ENCODE results near the gene ALDH18A1.
"Not testable (repeated sequence)": the region's sequence is repeated elsewhere in the genome, so short reads cannot be mapped to it uniquely, and the experiment has no call there.

The ALDH18A1 gene
- 38.1 to 75.3 reads per million in 2 donors for total RNA-seq

DNA sequence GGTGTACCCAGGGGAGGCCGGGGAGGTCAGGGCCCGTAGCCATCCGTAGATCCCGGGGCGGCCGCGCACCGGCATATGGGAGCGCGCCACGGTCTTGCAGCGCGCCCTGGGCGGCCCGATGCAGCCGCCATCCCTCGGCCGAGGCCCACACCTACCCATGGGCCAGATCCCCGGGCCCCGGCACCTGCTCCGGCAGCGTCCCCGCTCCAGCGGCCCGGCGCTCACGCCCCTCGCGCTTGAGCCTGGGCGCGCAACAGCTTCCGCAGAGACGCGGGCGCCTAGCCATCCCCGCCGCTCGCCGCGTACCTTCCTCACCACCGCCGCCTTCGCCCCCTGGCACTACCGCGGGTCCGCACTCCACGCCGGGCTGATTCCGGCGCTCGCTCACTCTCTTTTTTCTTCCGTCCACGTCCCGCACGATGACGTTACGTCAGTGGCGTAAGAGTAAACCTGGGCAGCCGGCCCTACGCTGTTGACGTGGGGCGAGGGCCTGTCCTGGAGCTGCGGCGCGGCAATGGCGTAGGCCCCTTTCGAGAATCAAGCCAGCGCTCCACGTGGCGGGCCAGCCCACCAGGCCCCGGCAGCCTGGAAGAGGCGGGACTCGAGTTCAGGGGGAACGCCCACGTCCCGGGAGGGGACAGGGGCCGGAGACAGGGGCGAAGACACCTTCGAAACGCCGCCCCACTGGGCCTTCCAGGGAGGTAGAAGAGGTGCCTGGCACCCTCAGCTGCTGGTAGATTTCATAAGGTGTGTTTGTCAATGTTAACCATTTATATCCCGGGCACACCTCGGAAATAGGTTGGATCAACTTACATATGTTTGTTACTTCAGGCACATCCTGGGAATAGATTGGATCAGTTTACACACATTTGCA is at the start of gene ALDH18A1:
Gene ALDH18A1, minus strand, starts transcription at position 421 of the 874 bp plus-strand sequence. CDS start 3,334 bp downstream, outside the sequence.
- DNase-seq, result peak; percentile 85

DNA sequence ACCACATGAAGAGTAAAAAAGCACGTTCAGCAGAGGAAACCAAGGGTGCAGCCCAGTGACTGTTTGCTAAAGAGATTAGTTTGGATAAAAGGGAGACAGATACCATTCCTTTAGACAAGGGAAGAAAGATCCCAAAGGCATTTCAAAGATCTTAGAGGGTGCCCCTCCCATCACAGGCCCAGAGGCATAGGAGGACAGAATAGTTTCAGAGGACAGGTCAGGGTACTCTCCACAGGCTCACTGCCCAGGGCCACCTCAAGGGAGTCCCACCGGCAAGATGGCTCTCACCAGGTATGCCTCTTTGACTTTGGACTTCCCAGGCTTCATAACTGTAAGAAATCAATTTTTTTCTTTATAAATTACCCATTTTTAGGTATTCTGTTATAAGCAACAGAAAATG is 41.9 kb upstream of the ALDH18A1 start:
- no peak for DNase-seq

DNA sequence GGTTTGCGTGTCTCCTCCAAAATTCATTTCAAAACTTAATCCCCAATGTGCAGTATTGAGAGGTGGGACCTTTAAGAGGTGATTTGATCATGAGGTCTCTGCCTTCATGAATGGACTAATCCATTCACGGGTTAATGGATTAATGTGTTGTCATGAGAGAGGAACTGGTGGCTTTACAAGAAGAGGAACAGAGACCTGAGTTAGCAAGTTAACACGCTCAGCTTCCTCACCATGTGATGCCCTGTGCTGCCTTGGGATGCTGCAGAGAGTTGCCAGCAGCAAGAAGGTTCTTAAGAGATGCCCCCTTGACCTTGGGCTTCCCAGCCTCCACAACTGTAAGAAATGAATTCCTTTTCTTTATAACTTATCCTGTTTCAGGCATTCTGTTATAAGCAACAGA is 40.9 kb upstream of the ALDH18A1 start:
- no peak for DNase-seq

DNA sequence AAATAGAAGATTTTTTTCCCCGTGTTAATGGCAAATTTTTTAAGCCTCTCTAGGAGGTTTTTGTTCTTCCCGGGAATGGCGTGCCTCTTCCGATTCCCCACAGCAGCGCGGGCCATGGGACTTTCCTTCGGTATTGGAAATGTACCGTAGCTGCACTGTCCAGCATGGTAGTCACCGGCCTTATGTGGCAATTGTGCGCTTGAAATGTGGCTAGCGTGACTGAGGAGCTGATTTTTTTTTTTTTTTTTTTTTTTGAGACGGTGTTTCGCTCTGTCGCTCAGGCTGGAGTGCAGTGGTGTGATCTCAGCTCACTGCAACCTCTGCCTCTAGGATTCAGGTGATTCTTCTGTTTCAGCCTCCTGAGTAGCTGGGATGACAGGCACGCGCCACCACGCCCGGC is 38.2 kb upstream of the ALDH18A1 start:
- no peak for DNase-seq

GRCh38 chr10:95693668-95694534 is 37.4 kb upstream of the ALDH18A1 start, which contains the start of gene TCTN3:
TSS of gene TCTN3 (minus strand) at chr10:95693927. CDS start at chr10:95693899, 28 bp downstream.
- peak; percentile 88 for DNase-seq

DNA sequence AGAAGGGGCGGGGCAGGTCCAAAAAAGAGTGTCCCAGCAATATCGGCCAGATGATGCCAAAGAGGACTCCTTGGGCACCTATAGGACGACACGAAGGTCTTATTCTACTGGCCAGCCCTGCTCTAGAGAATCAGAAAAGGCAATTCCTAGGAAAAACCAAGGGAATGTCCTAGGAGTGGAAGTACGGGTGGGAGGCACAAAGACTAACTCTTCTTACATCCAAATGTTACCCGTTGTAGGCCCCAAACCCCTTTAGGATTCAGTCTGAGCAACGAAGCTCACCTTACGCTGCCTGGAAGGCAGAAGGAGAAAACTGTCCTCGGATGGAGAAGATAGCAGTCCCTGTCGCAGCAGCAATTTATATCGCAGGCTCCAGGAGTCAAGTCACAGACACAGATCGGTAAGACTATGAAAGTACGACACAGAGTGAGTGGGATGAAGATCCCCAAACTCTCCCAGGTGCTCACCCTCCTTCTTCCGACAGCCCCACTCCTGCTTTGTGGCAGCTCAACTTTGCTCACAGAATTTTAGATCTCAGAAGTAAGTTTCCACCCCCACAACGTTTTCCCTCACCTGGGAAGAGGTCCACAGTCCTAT is 36.7 kb upstream of the ALDH18A1 start:
- peak; percentile 1 for DNase-seq

GRCh38 chr10:95691281-95691680 is 34.8 kb upstream of the ALDH18A1 start:
- no peak for DNase-seq

DNA sequence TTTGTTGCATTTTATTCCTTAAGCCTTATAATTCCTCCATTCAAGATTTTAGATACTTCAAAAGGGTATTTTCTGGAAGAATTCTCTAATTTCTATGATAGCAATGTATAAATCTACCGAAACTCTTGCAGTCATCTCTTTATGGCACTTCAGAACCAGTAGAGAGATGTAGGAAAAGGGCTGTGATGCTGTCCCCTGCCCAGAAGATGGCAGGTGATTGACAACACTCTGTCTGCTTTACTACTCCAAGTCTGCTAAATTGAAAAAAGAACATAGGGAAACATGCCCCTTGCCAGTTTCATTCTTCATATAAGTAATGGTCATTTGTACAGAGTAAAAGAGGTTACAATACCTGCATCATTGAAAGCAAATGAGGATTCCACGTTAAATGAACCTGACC is 32.1 kb upstream of the ALDH18A1 start:
- DNase-seq, result no peak

- no peak for DNase-seq
Measured at GRCh38 chr10:95683966-95684365, 27.5 kb upstream of the ALDH18A1 start.

- DNase-seq, result no peak
Measured at GRCh38 chr10:95675403-95676116, 19.0 kb upstream of the ALDH18A1 start.

DNA sequence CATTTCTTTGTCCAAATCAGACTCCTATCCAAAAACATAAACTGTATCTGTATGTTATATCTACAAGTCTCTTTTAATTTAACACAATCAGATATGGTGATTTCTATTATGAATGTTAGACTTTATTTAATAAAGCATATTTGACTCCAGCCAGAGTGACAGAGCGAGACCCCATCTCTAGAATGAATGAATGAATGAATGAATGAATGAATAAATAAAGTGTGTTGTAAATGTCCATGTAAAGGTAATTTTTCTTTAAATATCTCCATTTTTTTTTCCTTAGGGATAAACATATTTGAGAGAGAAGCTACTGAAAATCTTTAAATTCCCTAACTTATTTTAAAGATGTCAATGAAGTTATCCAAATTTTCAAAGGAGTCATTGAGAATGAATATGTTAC is 18.1 kb upstream of the ALDH18A1 start:
- no peak for DNase-seq

DNA sequence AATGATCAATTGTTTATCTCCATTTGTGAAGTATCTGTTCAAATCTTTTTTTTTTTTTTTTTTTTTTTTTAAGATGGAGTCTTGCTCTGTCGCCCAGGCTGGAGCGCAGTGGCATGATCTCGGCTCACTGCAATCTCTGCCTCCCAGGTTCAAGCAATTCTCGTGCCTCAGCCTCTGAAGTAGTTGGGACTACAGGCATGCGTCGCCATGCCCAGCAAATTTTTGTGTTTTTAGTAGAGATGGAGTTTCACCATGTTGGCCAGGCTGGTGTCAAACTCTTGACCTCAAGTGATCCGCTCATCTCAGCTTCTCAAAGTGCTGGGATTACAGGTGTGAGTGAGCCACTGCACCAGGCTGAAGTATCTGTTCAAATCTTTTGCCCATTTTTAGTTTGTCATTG is 16.1 kb upstream of the ALDH18A1 start:
- DNase-seq, result not testable (repeated sequence)

GRCh38 chr10:95664543-95664942 is 8.0 kb upstream of the ALDH18A1 start:
- DNase-seq, result no peak

- DNase-seq, result no peak
Measured at GRCh38 chr10:95663496-95663895, 7.0 kb upstream of the ALDH18A1 start.

DNA sequence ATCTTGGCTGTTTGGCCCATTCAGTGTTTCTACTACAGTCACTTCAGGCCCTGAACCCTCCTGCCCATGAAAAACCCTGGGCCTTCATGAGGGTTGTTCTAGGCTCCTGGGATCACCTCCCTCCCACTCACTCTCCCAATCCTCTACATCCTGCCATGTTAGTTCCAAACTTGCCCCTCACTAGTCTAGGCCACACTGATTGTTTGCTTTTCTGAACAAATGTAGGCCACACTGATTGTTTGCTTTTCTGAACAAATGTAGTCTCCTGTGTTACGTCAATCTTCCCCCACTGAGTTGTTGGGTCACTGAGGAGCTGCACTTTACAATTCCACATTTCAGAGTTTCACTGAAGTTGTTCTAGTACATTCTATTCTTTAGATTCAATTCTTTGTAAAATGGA is 5.3 kb upstream of the ALDH18A1 start:
- DNase-seq, result no peak

GRCh38 chr10:95660283-95660682 is 3.8 kb upstream of the ALDH18A1 start:
- no peak for DNase-seq

GRCh38 chr10:95657250-95657649 is 739 bp upstream of the ALDH18A1 start:
- DNase-seq, result no peak

GRCh38 chr10:95655571-95656290 is 780 bp downstream of the ALDH18A1 start:
- DNase-seq, result no peak

GRCh38 chr10:95653895-95654294 is 2.6 kb downstream of the ALDH18A1 start:
- DNase-seq, result no peak

DNA sequence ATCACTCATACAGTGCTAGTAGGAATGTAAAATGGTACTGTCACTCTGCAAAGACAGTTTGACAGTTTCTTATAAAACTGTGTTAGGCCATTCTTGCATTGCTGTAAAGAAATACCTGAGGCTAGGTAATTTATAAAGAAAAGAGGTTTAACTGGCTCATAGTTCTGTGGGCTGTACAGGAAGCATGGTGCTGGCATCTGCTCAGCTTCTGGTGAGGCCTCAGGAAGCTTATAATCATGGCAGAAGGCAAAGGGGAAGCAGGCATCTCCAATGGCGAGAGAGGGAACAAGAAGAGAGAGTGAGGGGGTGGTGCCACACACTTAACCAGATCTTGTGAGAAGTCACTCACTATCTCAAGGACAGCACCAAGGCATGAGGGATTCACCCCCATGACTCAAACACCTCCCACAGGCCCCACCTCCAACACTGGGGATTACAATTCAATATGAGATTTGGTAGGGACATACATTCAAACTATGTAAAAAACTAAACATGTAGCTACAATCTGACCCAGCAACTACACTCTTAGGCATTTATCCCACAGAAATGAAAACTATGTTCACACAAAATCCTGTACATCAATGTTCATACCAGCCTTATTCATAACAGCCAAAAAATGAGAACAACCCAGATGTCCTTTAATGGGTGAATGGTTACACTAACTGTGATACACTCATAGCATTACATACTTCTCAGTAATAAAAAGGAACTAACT is 5.0 kb downstream of the ALDH18A1 start:
- no peak for DNase-seq

DNA sequence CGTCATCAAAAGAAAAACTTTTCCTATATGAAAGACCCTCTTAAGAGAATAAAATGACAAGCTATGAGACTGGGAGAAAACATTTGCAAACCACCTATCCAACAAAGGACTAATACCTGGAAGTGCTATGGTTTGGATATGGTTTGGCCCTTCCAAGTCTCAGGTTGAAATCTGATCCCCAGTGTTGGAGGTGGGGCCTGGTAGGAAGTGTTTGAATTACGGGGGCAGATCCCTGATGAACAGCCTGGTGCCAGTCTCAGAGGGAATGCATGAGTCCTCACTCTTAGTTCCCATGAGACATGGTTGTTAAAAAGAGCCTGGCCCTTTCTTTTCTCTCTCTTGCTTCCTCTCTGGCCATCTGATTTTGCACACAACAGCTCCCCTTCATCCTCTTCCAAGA is 6.3 kb downstream of the ALDH18A1 start:
- DNase-seq, result no peak
